Pulmonary artery endothelial cell (primary cell): ENCODE data around the gene TUT1. TPM values are rescaled to one million over a fixed set of nuclear protein-coding genes. Genes with fewer than 3 reads are reported as not detected.
"Not testable (repeated sequence)": the region's sequence is repeated elsewhere in the genome, so short reads cannot be mapped to it uniquely, and the experiment has no call there.

Experiments
- DNase-seq: peaks from one replicate; pipeline ENCODE4 v3.0.0-alpha.2; 2011; ENCODE audit warnings: low read depth, low spot score
- total RNA-seq: library from RNA; depleted of rRNA; stranded (reverse); fragments of >200 nt; gene quantifications from 2 replicates; pipeline ENCODE4 v1.2.3, GENCODE V29; 2014

The TUT1 gene, protein sequence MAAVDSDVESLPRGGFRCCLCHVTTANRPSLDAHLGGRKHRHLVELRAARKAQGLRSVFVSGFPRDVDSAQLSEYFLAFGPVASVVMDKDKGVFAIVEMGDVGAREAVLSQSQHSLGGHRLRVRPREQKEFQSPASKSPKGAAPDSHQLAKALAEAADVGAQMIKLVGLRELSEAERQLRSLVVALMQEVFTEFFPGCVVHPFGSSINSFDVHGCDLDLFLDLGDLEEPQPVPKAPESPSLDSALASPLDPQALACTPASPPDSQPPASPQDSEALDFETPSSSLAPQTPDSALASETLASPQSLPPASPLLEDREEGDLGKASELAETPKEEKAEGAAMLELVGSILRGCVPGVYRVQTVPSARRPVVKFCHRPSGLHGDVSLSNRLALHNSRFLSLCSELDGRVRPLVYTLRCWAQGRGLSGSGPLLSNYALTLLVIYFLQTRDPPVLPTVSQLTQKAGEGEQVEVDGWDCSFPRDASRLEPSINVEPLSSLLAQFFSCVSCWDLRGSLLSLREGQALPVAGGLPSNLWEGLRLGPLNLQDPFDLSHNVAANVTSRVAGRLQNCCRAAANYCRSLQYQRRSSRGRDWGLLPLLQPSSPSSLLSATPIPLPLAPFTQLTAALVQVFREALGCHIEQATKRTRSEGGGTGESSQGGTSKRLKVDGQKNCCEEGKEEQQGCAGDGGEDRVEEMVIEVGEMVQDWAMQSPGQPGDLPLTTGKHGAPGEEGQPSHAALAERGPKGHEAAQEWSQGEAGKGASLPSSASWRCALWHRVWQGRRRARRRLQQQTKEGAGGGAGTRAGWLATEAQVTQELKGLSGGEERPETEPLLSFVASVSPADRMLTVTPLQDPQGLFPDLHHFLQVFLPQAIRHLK
- total RNA-seq = 7.7 and 9.6 TPM in 2 replicates

DNA sequence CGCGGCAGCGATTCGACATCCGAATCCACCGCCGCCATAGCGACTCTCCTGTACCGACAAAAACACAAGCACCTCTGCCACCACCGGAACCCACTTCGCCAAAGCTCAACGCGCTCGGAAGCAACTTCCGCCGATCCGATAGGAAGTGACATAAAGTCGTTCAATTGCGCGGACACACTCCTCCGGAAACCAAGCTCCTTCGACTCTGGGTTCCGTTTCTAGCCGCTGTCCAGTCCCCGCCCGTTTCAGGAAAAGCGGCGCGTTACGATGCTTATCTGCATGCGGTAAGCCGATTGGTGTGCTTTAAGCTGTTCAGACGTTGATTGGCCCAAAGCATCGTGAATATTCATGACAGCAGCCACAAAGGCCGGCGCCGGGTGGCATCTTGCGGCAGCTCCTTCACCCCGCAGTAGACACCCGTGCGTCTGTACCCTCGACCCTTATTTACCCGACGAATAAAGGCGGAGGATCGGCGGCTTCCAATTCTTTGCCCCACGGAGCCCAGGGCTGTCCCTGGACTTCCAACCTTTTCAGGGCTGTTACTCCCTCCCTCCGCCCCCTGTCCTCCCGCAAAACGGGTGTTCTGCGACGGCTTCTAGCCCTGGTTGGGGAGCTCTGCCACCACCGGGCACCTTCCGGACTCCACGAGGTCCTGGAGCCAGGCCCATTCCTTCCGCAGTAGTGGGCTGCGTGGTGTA is at the start of gene TUT1:
Gene TUT1, minus strand, starts transcription at position 76 of the 698 bp plus-strand sequence. Its CDS starts 38 bp downstream, at position 38.
- peak; percentile 99 for DNase-seq

DNA sequence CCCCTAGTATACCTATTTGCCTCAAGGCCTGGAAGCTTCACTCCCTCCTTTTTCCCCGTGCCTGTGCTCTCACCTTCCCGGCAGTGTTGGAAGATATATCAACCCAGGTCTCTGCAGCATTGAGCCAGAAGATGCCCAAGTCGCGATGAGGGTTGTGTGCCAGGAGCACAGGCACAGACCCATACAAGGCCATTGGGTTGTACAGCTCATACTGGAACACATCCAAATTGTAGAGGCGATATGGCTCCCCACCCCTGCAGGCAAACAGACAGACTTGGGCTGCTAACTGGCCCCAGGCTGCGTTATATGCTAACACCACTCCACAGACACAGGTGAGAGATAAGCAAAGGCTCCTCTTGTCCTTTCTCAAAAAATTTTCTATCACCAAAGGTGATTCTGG is 41.2 kb upstream of the TUT1 start:
- DNase-seq = no peak

DNA sequence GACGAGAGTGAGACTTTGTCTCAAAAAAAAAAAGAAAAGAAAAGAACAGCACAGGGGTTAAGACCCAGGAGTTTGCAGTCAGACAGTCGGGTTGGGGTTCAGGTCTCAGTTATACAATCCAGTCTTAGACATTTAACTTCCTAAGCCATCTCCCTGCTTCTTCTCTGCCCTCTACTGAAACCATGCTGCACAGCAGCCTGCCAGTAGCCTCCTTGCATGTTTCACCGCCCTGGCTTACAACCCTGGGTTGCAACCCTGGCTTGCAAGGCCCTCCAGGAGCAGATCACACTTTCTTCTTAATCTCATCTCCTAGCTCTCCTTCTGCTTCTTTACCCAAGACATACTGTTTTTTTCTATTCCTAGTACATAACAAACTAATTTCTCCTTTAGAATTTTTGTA is 36.4 kb upstream of the TUT1 start:
- no peak for DNase-seq

DNA sequence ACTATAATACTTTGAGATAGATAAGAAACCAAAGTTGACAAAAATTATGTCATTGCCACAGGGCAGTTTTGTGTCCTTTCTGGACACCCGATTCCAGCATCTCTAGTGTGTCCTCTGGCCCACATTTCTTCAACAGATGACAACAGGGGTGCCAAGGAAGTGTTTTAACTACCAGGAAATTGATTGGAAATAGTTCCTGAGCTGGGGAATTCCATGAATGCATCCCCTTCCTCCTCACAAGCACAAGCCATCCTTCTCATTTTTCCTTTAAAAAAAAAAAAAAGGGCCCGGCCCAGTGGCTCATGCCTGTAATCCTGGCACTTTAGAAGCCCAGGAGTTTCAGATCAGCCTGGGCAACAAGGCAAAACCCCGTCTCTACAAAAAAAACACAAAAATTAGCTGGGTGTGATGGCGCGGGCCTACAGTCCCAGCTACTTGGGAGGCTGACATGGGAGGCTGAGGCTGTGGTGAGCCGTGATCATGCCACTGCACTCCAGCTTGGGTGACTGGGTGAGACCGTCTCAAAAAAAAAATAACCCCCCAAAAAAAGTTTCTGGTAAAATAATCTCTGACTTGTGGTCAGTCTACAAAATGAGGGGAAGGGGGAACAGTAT is 31.3 kb upstream of the TUT1 start:
- no peak for DNase-seq

DNA sequence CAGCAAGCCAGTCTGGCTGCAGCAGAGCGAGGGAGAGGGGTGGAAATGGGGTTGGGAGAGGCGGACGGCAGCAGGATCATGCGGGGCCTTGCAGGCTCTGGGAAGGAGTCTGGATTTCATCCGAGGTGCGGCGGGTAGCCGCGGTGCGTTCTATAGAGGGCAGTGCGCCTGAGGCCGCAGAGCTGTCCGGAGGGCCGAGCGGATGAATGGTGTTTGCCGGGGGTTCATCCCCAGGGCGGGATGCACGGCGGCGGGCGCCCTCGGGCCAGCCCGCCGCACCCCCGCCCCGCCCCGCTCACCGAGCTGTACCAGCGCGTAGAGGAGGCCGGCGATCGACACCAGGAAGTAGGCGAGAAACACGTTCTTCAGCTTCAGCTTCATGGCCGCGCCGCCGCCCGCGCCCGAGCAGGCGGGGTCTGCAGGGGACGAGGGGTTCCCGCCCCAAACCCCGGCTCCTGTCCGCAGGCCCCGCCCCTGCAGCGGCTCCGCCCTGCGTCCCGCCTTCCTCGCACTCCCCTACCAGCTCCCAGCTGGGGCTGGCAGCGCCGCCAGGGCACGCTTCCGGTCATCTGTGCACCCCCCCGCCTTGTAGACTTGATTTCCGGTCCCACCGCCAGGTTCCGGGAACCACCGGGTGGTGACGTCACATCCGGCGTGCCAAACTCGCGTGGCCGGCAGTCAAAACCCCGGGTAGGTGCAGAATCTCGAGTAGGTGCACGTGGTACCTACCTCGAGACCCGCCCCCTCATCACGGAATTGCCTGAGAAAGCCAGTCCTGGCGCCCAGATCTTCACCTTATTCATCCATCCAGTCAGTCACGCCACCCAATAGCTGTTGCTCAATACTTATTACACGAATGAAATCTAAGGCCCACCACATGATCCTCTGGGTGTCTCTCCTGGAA is 30.5 kb upstream of the TUT1 start, which contains the start of gene B3GAT3:
Gene B3GAT3, minus strand, starts transcription at position 420 of the 904 bp plus-strand sequence. Its CDS starts 39 bp downstream, at position 381.
- peak; percentile 88 for DNase-seq

DNA sequence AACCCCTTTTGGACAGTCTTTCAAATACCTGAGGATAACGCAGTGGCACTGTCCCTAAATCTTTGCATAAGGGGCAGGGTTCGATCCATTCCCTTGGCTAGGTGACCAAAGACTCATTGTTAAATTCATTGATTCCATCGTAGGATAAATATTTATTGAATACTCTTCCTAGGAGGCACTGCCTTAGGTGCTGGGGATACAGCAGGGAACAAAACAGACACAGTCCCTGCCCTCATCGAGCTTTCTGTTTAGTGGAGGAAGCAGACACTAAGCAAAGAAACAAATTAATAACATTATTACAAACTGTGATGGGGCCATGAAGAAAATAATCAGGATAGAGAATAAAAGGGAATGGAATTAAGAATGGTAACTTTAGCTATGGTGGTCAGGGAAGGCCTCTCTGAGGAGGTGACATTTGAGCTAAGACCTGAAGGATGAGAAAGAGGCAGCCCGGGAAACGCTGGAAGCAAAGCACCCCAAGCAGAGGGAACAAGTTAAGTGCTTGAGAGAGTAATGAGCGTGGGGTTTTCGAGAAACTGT is 29.8 kb upstream of the TUT1 start:
- no peak for DNase-seq

DNA sequence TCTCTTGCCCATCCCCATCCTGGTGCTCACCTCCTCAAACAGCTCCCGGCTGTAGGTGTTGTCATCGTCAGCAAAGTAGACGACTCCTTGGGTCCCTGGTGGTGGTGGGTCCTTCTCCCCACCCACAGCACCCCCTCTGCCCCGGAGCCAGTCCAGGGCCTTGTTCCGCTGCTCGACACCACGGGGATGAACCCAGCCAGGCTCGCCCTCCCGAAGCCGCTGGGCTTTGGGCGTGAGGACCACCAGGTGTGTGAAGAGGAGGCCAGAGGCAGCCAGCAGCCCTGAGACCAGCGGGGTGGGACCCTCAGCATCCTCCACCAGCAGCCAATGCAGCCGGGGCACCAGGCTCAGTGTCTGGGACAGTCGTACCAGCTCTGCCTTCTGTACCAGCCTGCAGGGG is 25.6 kb upstream of the TUT1 start:
- not testable (repeated sequence) for DNase-seq

DNA sequence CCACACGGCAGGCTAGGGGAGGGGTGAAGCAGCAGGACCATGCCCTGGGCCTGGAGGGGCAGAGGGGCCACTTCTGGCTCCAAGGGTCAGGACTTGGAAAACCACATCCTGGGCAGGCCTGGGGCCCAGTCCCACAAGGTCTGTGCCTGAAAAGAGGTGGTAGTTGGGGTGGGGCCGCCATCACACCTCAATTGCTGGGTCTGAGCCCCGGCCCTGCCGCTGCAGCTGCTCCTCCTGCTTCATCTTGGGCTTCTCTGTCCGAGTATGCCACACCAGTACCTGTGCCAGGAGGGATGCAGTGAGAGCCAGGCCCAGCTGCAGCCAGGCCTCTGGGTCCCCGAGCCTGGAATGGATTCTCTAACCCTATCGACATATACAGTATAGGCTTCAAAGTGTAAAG is 24.2 kb upstream of the TUT1 start:
- no peak for DNase-seq

DNA sequence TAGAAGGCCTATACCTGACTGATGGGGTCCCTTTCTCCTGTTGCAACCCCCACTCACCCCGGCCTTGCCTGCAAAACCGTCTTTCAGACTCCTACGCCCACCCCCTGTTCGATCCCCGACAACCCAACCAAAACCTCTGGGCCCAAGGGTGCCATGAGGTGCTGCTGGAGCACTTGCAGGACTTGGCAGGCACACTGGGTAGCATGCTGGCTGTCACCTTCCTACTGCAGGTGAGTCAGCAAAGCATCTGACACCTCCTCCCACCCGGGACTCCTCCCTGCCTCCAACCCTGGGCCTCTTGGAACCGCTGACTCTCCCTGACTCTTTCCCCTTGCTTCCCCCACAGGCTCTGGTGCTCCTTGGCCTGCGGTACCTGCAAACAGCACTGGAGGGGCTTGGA is 23.0 kb upstream of the TUT1 start:
- no peak for DNase-seq

DNA sequence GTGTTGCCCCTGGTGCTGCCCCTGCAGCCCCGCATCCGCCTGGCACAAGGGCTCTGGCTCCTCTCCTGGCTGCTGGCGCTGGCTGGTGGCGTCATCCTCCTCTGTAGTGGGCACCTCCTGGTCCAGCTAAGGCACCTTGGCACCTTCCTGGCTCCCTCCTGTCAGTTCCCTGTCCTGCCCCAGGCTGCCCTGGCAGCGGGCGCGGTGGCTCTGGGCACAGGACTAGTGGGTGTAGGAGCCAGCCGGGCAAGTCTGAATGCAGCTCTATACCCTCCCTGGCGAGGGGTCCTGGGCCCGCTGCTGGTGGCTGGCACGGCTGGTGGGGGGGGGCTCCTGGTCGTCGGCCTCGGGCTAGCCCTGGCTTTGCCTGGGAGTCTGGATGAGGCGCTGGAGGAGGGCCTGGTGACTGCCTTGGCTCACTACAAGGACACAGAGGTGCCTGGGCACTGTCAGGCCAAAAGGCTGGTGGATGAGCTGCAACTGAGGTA is 22.0 kb upstream of the TUT1 start:
- DNase-seq = no peak

DNA sequence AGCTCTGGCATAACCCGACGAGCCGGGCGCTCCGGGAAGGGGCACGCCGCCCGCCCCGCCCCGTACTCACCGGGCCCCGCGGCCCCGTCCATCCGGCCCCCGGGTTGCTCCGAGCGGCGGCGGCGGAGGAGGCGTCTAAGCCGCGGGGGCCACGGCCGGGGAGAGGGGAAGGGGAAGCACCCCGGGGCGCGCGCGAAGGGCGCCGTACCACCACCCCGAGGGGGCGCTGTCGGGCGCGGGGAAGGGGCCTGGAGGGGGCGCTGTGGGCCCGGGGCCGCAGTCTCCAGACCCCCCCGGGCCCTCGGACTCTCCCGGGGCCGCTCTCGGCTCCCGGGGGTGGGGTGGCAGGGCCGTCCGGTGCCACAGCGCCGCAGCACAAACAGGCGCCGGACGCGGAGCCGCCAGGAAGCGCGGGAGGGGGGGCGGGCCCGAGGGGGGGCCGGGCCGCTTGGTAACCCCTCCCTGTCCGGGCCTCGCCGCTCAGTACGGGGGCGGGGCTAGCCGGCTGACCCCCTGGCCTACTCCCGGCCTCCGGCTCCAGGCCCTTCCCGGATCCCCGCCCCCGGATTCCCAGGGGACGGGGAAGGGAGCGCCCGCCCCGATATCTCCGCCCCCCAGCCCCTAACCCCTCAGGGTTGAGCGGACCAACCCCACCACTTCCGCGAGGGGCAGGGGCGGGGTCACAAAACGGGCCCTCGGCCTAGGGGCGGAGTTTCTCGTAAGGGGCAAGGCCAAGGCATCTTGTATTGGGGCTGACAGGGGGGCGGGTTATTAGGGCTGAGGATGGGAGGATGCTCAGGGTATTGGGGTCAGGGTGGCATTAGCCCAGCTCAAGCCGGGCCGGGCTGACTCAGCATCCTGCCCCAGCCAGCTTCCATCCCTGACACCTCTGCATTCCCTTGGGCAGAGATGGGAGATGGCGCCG is 21.3 kb upstream of the TUT1 start, which contains the start of the genes EML3 and ROM1:
Gene EML3, minus strand, starts transcription at position 410 of the 925 bp plus-strand sequence. Its CDS starts 318 bp downstream, at position 92.
Gene ROM1, plus strand, starts transcription at position 892 of the 925 bp plus-strand sequence. Its CDS starts 25 bp downstream, at position 917.
- peak; percentile 50 for DNase-seq

DNA sequence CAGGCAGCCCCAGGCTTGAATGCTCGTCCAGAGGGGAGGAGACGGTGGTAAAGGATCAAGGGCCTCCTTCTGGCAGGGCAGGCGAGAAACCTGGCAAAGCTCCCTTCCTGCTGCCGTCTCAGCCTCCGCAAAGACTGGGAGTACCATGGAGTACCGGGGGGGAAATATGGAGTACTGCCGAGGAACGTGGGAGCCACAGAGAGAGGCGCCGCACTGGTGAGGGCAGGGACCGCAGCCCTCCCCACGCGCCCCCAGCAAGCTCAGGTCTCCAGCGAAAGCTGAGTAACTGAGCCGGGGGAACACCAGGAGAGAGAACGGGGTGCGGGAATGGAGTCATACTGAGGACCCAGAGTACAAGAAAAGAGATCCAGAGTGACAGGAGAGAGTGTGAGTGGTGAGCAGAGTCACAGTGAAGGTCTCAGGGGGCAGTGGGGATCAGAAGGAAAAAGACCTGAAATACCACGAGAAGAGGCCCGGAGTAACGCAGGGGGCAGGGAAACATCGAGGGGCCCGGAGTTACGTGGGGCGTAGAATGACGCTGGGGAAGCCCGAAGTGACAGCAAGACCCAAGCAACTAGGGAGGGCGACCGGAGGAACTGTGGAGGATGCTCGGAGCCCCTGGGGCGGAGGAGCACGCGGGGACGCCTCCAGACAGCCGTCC is 20.5 kb upstream of the TUT1 start:
- no peak for DNase-seq

DNA sequence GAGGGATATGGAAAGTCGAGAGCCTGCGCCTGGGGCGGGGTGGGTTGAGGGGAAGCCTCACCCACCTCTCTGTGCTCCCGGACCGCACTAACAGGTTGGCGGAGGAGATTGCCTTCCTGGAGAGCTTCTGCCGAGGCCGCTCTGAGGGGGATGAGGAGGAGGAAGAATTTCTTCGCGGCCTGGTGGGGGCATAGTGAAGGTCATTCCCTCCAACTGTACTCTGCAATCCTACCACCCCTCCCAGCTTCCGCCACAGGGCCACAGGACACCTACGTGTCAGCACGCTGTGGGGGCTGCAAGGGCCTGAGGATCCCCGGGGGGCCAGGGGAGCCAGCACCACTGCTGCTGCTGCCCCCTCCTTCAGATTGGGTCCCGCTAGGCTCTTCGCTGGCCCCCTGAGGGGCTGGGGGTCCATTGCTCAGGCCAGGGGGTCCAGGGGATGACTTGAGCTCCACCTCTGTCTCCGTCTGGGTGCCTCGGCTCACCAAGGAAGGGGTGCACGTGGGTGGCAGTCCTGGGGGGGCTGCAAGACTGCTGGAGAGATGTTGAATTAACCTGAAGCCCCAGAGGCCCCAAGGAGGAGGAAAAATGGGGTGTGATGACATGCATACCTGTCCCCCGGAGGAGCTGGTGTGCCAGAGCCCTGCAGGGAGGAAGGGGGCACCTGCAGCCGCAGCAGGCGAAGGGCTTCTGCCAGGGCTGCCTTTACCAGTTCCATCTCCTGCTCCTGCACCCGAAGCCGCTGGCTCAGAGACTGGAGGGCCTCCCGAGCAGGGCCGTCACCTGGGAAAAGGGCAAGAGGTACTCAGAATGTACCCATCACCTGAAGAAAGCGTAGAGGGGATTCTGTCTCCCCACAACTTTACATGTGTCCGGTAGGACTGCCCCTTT is 19.7 kb upstream of the TUT1 start:
- DNase-seq = no peak

DNA sequence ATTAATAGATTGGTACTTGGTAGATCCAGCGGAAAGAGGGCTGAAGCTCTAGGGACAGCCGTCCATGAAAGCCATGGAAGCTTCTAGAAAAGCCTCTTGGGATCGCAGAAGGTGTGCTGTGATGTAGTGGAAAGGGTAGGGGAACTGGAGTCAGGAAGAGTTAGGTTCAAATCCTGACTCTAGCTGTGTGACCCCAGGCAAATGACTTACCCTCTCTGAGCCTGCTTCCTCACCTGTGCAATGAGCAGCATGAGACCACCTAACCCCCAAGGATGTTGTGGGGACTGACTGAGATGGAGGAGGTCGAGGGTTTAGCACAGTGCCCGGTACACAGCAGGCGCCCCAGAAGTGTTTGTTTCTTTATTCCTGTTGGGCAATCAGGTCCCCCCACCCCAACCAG is 19.1 kb upstream of the TUT1 start:
- DNase-seq = no peak

DNA sequence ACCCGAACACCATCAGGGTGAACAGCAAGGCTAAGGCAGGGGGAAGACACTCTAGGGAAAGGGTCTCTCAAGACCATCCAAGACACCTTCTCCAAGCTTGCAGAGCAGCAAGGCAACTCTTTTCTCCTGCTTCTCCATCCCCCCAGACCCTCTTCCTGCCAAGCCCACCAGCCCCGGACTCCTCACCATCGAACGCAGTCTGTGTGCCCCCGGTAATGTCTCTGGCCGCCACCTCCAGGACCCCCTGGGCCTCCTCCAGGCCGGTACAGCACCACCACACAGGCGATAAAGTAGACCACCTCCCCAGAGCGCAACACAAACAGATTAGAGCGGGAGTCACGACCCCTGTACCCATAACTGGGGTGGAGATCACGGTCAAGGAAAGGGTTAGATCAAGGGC is 17.5 kb upstream of the TUT1 start:
- no peak for DNase-seq

DNA sequence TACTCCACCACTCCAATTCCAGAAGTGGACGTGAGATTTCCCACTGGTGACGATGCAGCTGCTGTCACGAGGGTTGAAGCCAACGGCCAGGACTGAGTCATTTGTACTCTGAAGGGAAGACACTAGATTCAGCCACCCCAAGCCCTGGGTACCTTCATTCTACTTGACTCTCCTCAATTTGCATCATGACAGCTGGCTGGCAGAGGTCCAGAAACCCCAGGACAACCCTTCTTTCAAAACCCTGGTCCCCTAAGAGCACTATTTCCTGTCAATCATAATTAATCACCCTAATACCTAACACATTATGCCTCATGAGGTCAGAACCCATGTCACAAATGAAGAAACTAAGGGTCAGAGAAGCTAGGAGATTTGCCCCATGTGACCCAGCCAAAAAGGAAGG is 16.4 kb upstream of the TUT1 start:
- no peak for DNase-seq

DNA sequence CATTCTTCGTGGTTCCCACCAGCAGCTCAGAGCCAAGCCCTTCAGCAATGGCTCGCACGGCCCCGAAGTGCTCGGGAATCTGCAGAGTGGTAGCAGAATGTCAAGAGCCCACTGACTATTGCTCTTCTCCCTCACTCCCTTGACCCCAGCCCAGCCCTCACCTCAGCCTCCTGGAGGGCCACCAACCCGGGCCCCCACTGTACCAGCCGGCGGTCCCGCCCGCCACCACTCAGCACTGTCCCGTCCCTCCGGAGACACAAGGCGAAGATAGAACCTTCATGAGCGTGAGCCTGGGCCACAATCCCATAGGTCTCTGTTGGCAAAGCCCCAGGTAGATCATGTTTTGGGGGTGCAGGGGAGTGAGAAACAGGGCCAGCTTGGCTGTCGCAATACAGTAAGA is 14.6 kb upstream of the TUT1 start:
- DNase-seq = no peak
